Astrocyte (in vitro differentiated cells and primary cell): Measurements from ENCODE around the gene ZNF837. TPM values are rescaled to one million over a fixed set of nuclear protein-coding genes. Genes with fewer than 3 reads are reported as not detected.

Source experiments
- DNase-seq: peaks from one replicate; pipeline ENCODE4 v3.0.0-alpha.2; 2010; ENCODE audit warnings: low read depth
- FAIRE-seq: peaks from 2 replicates; lab custom pipeline; 2011; peaks lifted over from hg19 to GRCh38; lab: Jason Lieb, UNC
- H2AFZ ChIP-seq: 2 replicates; pipeline ENCODE4 v1.6.0; 2012; ENCODE audit warnings: low read depth, low read length, inconsistent platforms
- H3K27ac ChIP-seq: 2 replicates; pipeline ENCODE4 v1.5.1; 2011; ENCODE audit warnings: low read depth, low read length, inconsistent platforms
- H3K27me3 ChIP-seq: 2 replicates; pipeline ENCODE4 v1.6.0; 2011; ENCODE audit warnings: low read length, inconsistent platforms; ENCODE audit not compliant: insufficient read depth
- H3K36me3 ChIP-seq: 2 replicates; pipeline ENCODE4 v1.5.1; 2011; ENCODE audit warnings: low read length, inconsistent platforms; ENCODE audit not compliant: insufficient read depth
- H3K4me1 ChIP-seq: 2 replicates; pipeline ENCODE4 v1.5.1; 2011; ENCODE audit warnings: low read length, inconsistent platforms; ENCODE audit not compliant: insufficient read depth
- H3K4me2 ChIP-seq: 2 replicates; pipeline ENCODE4 v1.6.0; 2012; ENCODE audit warnings: low read length, inconsistent platforms
- H3K4me3 ChIP-seq: 2 replicates; pipeline ENCODE4 v1.5.1; 2011; ENCODE audit warnings: low read depth, mild to moderate bottlenecking, low read length, inconsistent platforms; ENCODE audit not compliant: insufficient read depth
- H3K79me2 ChIP-seq: 2 replicates; pipeline ENCODE4 v1.6.0; 2012; ENCODE audit warnings: mild to moderate bottlenecking, low read length, inconsistent platforms; ENCODE audit not compliant: insufficient read depth
- H3K9ac ChIP-seq: 2 replicates; pipeline ENCODE4 v1.6.0; 2012; ENCODE audit warnings: mild to moderate bottlenecking, low read length, inconsistent platforms
- H3K9me3 ChIP-seq: 2 replicates; pipeline ENCODE4 v1.5.1; 2012; ENCODE audit warnings: low read depth, mild to moderate bottlenecking, low read length, inconsistent platforms; ENCODE audit not compliant: insufficient read depth
- H4K20me1 ChIP-seq: 2 replicates; pipeline ENCODE4 v1.6.0; 2012; ENCODE audit warnings: low read length, inconsistent platforms; ENCODE audit not compliant: insufficient read depth
- H3K27ac Mint-ChIP-seq: one replicate; pipeline ENCODE4 v1.8.0; 2021; ENCODE audit warnings: mild to moderate bottlenecking, mixed read lengths; ENCODE audit not compliant: unreplicated experiment
- H3K27me3 Mint-ChIP-seq: one replicate; pipeline ENCODE4 v1.8.0; 2021; ENCODE audit warnings: low read depth, mixed read lengths; ENCODE audit not compliant: unreplicated experiment
- H3K36me3 Mint-ChIP-seq: one replicate; pipeline ENCODE4 v1.8.0; 2021; ENCODE audit warnings: low read depth, mixed read lengths; ENCODE audit not compliant: unreplicated experiment
- H3K4me1 Mint-ChIP-seq: one replicate; pipeline ENCODE4 v1.8.0; 2021; ENCODE audit warnings: low read depth, mixed read lengths; ENCODE audit not compliant: unreplicated experiment
- H3K4me3 Mint-ChIP-seq: one replicate; pipeline ENCODE4 v1.8.0; 2021; ENCODE audit warnings: mild to moderate bottlenecking, moderate library complexity, mixed read lengths; ENCODE audit not compliant: unreplicated experiment
- H3K9me3 Mint-ChIP-seq: one replicate; pipeline ENCODE4 v1.8.0; 2021; ENCODE audit warnings: mild to moderate bottlenecking, mixed read lengths; ENCODE audit not compliant: unreplicated experiment
- EZH2 ChIP-seq: IDR thresholded peaks from 2 replicates; pipeline ENCODE4 v1.6.1; 2012; ENCODE audit warnings: mild to moderate bottlenecking, low read length, inconsistent platforms; ENCODE audit not compliant: insufficient read depth
- total RNA-seq: library from RNA; stranded (reverse); gene quantifications from 2 replicates; pipeline ENCODE4 v1.2.1, GENCODE V29; 2021
- TF ChIP-seq, protein P1 (sequence below): IDR thresholded peaks from 2 replicates; pipeline ENCODE4 v1.5.1; 2011; ENCODE audit warnings: low read depth, mild to moderate bottlenecking, inconsistent platforms, low read length, moderate library complexity; ENCODE audit not compliant: insufficient read depth

Gene ZNF837
- total RNA-seq, 1 donor from 2014 or later: 2.4 TPM

DNA sequence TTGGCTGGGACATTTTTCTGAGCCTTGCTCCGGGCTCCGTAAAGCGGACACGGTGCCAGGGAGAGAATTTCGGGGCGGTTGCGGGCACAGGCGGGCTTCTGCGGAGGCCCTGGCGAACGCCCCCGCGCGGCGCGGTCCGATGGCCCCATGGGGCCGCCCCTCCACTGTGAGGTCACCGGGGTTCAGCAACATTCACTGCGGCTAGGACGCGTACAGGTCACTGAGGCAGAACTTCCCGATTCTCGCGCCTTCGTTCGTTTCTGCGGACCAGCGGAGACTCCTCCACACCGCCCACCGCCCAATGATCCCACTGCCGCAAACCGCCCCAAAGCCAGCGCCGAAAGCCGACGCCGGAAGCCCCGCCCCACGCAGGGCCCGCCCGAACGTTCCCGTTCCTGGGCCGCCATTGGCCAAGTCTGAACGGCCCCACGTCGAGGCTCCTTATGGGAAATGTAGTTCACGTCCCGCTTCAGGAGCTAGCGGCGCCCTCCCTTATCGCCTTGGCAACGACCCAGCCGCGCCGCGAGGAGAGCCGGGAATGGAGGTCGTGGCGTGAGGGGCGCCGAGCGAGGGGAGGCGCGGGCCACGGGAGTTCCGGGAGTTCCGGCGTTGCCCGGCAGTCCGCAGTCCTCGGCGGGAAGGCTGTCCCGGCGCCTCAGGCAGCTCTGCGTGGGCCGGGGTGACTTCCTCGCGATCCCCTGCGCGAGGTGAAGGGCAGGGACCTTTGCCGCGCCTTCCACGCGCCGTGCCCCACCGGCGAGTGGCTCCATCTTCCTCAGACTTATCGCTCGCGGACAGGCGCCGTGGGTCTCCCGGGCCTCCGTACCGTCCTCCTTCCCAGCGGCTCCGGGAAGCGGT, 27.6 kb upstream of the ZNF837 start, which contains the start of gene ZNF584:
ZNF584 (plus strand) TSS at position 498 of the 858 bp plus-strand sequence. CDS start 499 bp downstream, outside the sequence.
- H3K27ac Mint-ChIP-seq: peak within 1 kb of the TSS; percentile 83
- Histone ChIP-seq H3K4me2 (peak within 1 kb of the TSS; percentile 93), H3K79me2 (peaks cover 32% of the 10 kb centered on the region), H3K4me3 (peak within 1 kb of the TSS; percentile 75), H4K20me1 (no peaks in the 10 kb centered on the region), H3K36me3 (no peaks in the 10 kb centered on the region), H2AFZ (peak within 1 kb of the TSS; percentile 98), H3K9me3 (no peaks in the 10 kb centered on the region), H3K9ac (peak within 1 kb of the TSS; percentile 86), H3K4me1 (peaks cover 15% of the 10 kb centered on the region), H3K27me3 (no peaks in the 10 kb centered on the region), H3K27ac (peak within 1 kb of the TSS; percentile 74)
- no peaks in the 10 kb centered on the region for H3K9me3 Mint-ChIP-seq
- peak; percentile 85 for DNase-seq
- no peaks in the 10 kb centered on the region for H3K36me3 Mint-ChIP-seq
- H3K4me1 Mint-ChIP-seq: peaks cover 3% of the 10 kb centered on the region
- H3K4me3 Mint-ChIP-seq: peak within 1 kb of the TSS; percentile 90
- FAIRE-seq: no peak
- TF ChIP-seq, protein P1, sequence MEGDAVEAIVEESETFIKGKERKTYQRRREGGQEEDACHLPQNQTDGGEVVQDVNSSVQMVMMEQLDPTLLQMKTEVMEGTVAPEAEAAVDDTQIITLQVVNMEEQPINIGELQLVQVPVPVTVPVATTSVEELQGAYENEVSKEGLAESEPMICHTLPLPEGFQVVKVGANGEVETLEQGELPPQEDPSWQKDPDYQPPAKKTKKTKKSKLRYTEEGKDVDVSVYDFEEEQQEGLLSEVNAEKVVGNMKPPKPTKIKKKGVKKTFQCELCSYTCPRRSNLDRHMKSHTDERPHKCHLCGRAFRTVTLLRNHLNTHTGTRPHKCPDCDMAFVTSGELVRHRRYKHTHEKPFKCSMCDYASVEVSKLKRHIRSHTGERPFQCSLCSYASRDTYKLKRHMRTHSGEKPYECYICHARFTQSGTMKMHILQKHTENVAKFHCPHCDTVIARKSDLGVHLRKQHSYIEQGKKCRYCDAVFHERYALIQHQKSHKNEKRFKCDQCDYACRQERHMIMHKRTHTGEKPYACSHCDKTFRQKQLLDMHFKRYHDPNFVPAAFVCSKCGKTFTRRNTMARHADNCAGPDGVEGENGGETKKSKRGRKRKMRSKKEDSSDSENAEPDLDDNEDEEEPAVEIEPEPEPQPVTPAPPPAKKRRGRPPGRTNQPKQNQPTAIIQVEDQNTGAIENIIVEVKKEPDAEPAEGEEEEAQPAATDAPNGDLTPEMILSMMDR: no peak
- no peak for TF ChIP-seq EZH2
- H3K27me3 Mint-ChIP-seq: no peaks in the 10 kb centered on the region

DNA sequence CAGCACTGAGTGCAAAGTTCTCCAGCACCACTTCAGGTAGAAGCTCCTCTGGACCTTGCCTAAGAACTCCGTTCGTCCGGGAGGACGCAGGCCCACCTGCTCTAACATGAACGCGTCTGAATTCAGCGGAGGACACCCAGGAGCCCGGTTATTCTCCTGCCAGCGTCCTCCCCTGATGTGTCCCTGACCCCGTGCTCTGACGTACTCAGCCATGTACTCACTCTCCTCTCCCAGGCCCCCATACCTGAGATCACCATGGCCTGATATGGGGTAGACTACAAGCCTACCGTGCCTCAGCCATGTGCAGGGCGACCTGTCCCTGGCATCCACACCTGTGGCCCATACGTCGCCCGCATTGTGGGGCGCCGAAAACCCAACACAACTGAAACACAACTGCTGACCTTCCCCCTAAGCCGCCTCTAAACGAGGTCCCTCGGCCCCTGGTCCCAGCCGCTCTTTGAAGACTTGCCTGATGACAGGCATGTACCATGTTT, 26.9 kb upstream of the ZNF837 start:
- Histone ChIP-seq H3K4me2 (peak overlapping the region; percentile 93), H3K36me3 (no peaks in the 10 kb centered on the region), H3K27me3 (no peaks in the 10 kb centered on the region), H3K9ac (peak overlapping the region; percentile 86), H4K20me1 (no peaks in the 10 kb centered on the region), H2AFZ (peak overlapping the region; percentile 98), H3K79me2 (peaks cover 28% of the 10 kb centered on the region), H3K9me3 (no peaks in the 10 kb centered on the region), H3K4me1 (peaks cover 15% of the 10 kb centered on the region), H3K27ac (peak overlapping the region; percentile 74), H3K4me3 (peak overlapping the region; percentile 75)
- DNase-seq (no peak), FAIRE-seq (no peak)
- peaks cover 3% of the 10 kb centered on the region for H3K4me1 Mint-ChIP-seq
- peak overlapping the region; percentile 90 for H3K4me3 Mint-ChIP-seq
- H3K27ac Mint-ChIP-seq: peak overlapping the region; percentile 83
- no peaks in the 10 kb centered on the region for H3K9me3 Mint-ChIP-seq
- H3K27me3 Mint-ChIP-seq: no peaks in the 10 kb centered on the region
- TF ChIP-seq, protein P1: no peak
- TF ChIP-seq EZH2: no peak
- no peaks in the 10 kb centered on the region for H3K36me3 Mint-ChIP-seq
